Stomach (tissue), 9 donors: ENCODE measurements around the gene MGAT5. TPM values are rescaled to one million over a fixed set of nuclear protein-coding genes. Genes with fewer than 3 reads are reported as not detected.

Experiments used
- DNase-seq, 2 donors: peaks; one replicate each; pipeline versions ENCODE4 v3.0.0 to v3.0.0-alpha.2; 2013 to 2019
- H3K27ac ChIP-seq, 5 donors: fragments of 200-600 bp in 4 of 5; sonication (generic) in 4 of 5; one replicate each; pipeline ENCODE4 v1.5.1; 2013 to 2019; ENCODE audit warnings: mild to moderate bottlenecking in 1 of 5, moderate library complexity in 1 of 5
- H3K27me3 ChIP-seq, 3 donors: fragments of 200-600 bp; sonication (generic); one replicate each; pipeline ENCODE4 v1.5.1; 2017 to 2019; ENCODE audit warnings: mixed run types in 1 of 3
- H3K36me3 ChIP-seq, 4 donors: fragments of 200-600 bp; sonication (generic); 1 replicate in 3 of 4; 2 replicates in 1 of 4; pipeline ENCODE4 v1.5.1; 2016 to 2019
- H3K4me1 ChIP-seq, 4 donors: fragments of 200-600 bp; sonication (generic); one replicate each; pipeline ENCODE4 v1.5.1; 2016 to 2019
- H3K4me3 ChIP-seq, 4 donors: fragments of 200-600 bp; sonication (generic) in 3 of 4; one replicate each; pipeline ENCODE4 v1.5.1; 2016 to 2019; ENCODE audit warnings: mild to moderate bottlenecking in 1 of 4
- H3K9me3 ChIP-seq, 4 donors: fragments of 200-600 bp; sonication (generic); one replicate each; pipeline ENCODE4 v1.5.1; 2016 to 2019
- CTCF ChIP-seq, 7 experiments: fragments of 450-650 bp in 4 of 7; fragments of 200-600 bp in 3 of 7; sonication (generic) in 3 of 7; IDR thresholded peaks; one replicate each; pipeline ENCODE4 v1.5.1; 2016 to 2019; ENCODE audit warnings: antibody characterized with exemption in 7 of 7, control low read depth in 2 of 7, mild to moderate bottlenecking in 1 of 7
- EP300 ChIP-seq: sonication (generic); formaldehyde crosslinking; IDR thresholded peaks from one replicate; pipeline ENCODE4 v1.6.1; 2017; ENCODE audit warnings: antibody characterized with exemption
- POLR2A ChIP-seq, 4 donors: fragments of 450-650 bp; IDR thresholded peaks; one replicate each; pipeline ENCODE4 v1.6.1; 2016; ENCODE audit warnings: antibody characterized with exemption in 4 of 4, control low read depth in 2 of 4, mild to moderate bottlenecking in 1 of 4, moderate library complexity in 1 of 4
- POLR2AphosphoS5 ChIP-seq, 3 donors: sonication (generic); formaldehyde crosslinking; IDR thresholded peaks; one replicate each; pipeline ENCODE4 v1.6.1; 2016; ENCODE audit warnings: antibody characterized with exemption in 3 of 3
- WGBS, 5 donors: extraction: QIAGEN DNeasy Blood & Tissue Kit in 3 of 5; methylation state at CpG; one replicate each; pipeline versions ENCODE4 v1.1.5 to v1.1.7; 2013 to 2018; 5-methylcytosine and 5-hydroxymethylcytosine counted together
- intact Hi-C: fragments of 100-400 bp; cut with DNase I; formaldehyde crosslinking; loops from one replicate; pipeline ENCODE4 v1.15.1; 2023; ENCODE audit warnings: low total_unique reads
- polyA plus RNA-seq, 3 donors: library from polyadenylated mRNA; stranded (reverse); fragments of 200-250 nt; gene quantifications; one replicate each; pipeline ENCODE4 v1.2.3, GENCODE V29; 2013
- total RNA-seq, 5 donors: library from RNA; depleted of rRNA; stranded (reverse); fragments of >200 nt; gene quantifications; one replicate each; pipeline versions ENCODE4 v1.1.0 to v1.2.3, GENCODE V29; 2014 to 2016
- donor health status: healthy with polysubstance abuse.
- donor health status: Bipolar disorder and iron deficiency.
- donor health status: healthy.

MGAT5 gene
- total and polyA plus RNA-seq, 8 donors: 3.9 to 125 (median 46.0) TPM

GRCh38 chr2:134359367-134360081, 105.7 kb downstream of the MGAT5 start:
- H3K4me1 ChIP-seq: peaks cover 4 to 45% (median 22%) of the 10 kb centered on the region in 4 donors
- no peaks in the 10 kb centered on the region for H3K27me3 ChIP-seq
- peak overlapping the region in 1 of 5 donors; percentile 8 for H3K27ac ChIP-seq
- peaks cover 3 to 51% (median 25%) of the 10 kb centered on the region in 4 donors for H3K36me3 ChIP-seq
- DNase-seq: peak in 1 of 2 donors; percentile 51
- H3K4me3 ChIP-seq: no peak overlapping the region
- no peaks in the 10 kb centered on the region for H3K9me3 ChIP-seq
- TF ChIP-seq EP300 (no peak), POLR2A (IDR thresholded peaks at IDR 0.05) (no peak), POLR2AphosphoS5 (IDR thresholded peaks at IDR 0.05) (no peak), CTCF (IDR thresholded peaks at IDR 0.05) (no peak)
- intact Hi-C loops: no loop called here
- 30 to 55% (median 42%) methylated on average over 10 of the region's 10 CpGs for WGBS, 5 donors

GRCh38 chr2:134360745-134361487, 107.0 kb downstream of the MGAT5 start:
- Histone ChIP-seq H3K9me3 (no peaks in the 10 kb centered on the region), H3K27ac (peak overlapping the region in 1 of 5 donors; percentile 13), H3K4me1 (peaks cover 4 to 45% (median 22%) of the 10 kb centered on the region in 4 donors), H3K4me3 (no peak overlapping the region), H3K27me3 (no peaks in the 10 kb centered on the region), H3K36me3 (peaks cover 3 to 49% (median 25%) of the 10 kb centered on the region in 4 donors)
- intact Hi-C loops: no loop called here
- WGBS, 5 donors: 68 to 81% (median 80%) methylated on average over 10 of the region's 10 CpGs
- TF ChIP-seq EP300: no peak
- DNase-seq: peak in 1 of 2 donors; percentile 55

GRCh38 chr2:134361648-134362047, 107.8 kb downstream of the MGAT5 start:
- Histone ChIP-seq H3K4me3 (no peak overlapping the region), H3K27me3 (no peaks in the 10 kb centered on the region), H3K27ac (no peak overlapping the region), H3K36me3 (peaks cover 3 to 42% (median 26%) of the 10 kb centered on the region in 4 donors), H3K4me1 (peaks cover 4 to 45% (median 22%) of the 10 kb centered on the region in 4 donors), H3K9me3 (no peaks in the 10 kb centered on the region)
- intact Hi-C loops: no loop called here
- TF ChIP-seq CTCF (IDR thresholded peaks at IDR 0.05) (no peak), EP300 (no peak), POLR2AphosphoS5 (IDR thresholded peaks at IDR 0.05) (no peak), POLR2A (IDR thresholded peaks at IDR 0.05) (no peak)
- DNase-seq: no peak
- 82 to 98% (median 93%) methylated on average over 1 of the region's 1 CpG for WGBS, 5 donors

- TF ChIP-seq CTCF (IDR thresholded peaks at IDR 0.05) (no peak), POLR2A (IDR thresholded peaks at IDR 0.05) (no peak), POLR2AphosphoS5 (IDR thresholded peaks at IDR 0.05) (no peak), EP300 (no peak)
- no peaks in the 10 kb centered on the region for H3K27me3 ChIP-seq
- peaks cover 4 to 47% (median 25%) of the 10 kb centered on the region in 4 donors for H3K4me1 ChIP-seq
- no peak overlapping the region for H3K4me3 ChIP-seq
- peaks cover 3 to 40% (median 27%) of the 10 kb centered on the region in 4 donors for H3K36me3 ChIP-seq
- WGBS, 5 donors: 59 to 93% (median 81%) methylated on average over 1 of the region's 1 CpG
- intact Hi-C loops: no loop called here
- no peak for DNase-seq
- H3K9me3 ChIP-seq: no peaks in the 10 kb centered on the region
- H3K27ac ChIP-seq: no peak overlapping the region
These were observed 108.3 kb downstream of the MGAT5 start for GRCh38 chr2:134362152-134362668.
